GM19395 (cell line): ENCODE data around the gene AKR1E2.
"Not testable (repeated sequence)": the region's sequence is repeated elsewhere in the genome, so short reads cannot be mapped to it uniquely, and the experiment has no call there.

Experiments
- ATAC-seq: cut with Tn5 transposase; IDR thresholded peaks from one replicate; pipeline ENCODE4 v1.9.1; 2021; ENCODE audit warnings: mild to moderate bottlenecking, moderate library complexity; ENCODE audit not compliant: unreplicated experiment

The AKR1E2 gene

GRCh38 chr10:4813023-4813422 is 13.0 kb upstream of the AKR1E2 start:
- ATAC-seq = no peak

- ATAC-seq = no peak
These were observed 12.5 kb upstream of the AKR1E2 start for GRCh38 chr10:4813496-4813895.

GRCh38 chr10:4815646-4816180 is 10.3 kb upstream of the AKR1E2 start:
- not testable (repeated sequence) for ATAC-seq

- no peak for ATAC-seq
These were observed 9.0 kb upstream of the AKR1E2 start for GRCh38 chr10:4816966-4817365.

GRCh38 chr10:4819067-4819466 is 6.9 kb upstream of the AKR1E2 start:
- no peak for ATAC-seq

- ATAC-seq = no peak
These were observed 6.3 kb upstream of the AKR1E2 start for GRCh38 chr10:4819707-4820106.

- ATAC-seq = no peak
These were observed 5.1 kb upstream of the AKR1E2 start for GRCh38 chr10:4820804-4821401.

GRCh38 chr10:4822208-4822607 is 3.8 kb upstream of the AKR1E2 start:
- ATAC-seq = no peak

GRCh38 chr10:4824791-4825310 is 1.2 kb upstream of the AKR1E2 start:
- no peak for ATAC-seq

- no peak for ATAC-seq
These were observed 545 bp upstream of the AKR1E2 start for GRCh38 chr10:4825456-4825867.

GRCh38 chr10:4826792-4827324 is 851 bp downstream of the AKR1E2 start:
- ATAC-seq = no peak

GRCh38 chr10:4828005-4828404 is 2.0 kb downstream of the AKR1E2 start:
- ATAC-seq = no peak

- ATAC-seq = no peak
These were observed 4.5 kb downstream of the AKR1E2 start for GRCh38 chr10:4830551-4830950.

GRCh38 chr10:4831091-4831490 is 5.1 kb downstream of the AKR1E2 start:
- no peak for ATAC-seq

- no peak for ATAC-seq
These were observed 7.3 kb downstream of the AKR1E2 start for GRCh38 chr10:4833286-4833685.

GRCh38 chr10:4834898-4835405 is 8.9 kb downstream of the AKR1E2 start:
- ATAC-seq = no peak

- no peak for ATAC-seq
These were observed 9.5 kb downstream of the AKR1E2 start for GRCh38 chr10:4835494-4835918.

GRCh38 chr10:4836416-4836969 is 10.5 kb downstream of the AKR1E2 start:
- no peak for ATAC-seq

GRCh38 chr10:4837551-4837950 is 11.5 kb downstream of the AKR1E2 start:
- no peak for ATAC-seq

GRCh38 chr10:4838743-4839142 is 12.7 kb downstream of the AKR1E2 start:
- ATAC-seq = no peak

GRCh38 chr10:4839353-4839752 is 13.3 kb downstream of the AKR1E2 start:
- ATAC-seq = no peak

- ATAC-seq = no peak
These were observed 14.1 kb downstream of the AKR1E2 start for GRCh38 chr10:4840151-4840550.
